ENCODE measurements around the gene NKD2.

DNA sequence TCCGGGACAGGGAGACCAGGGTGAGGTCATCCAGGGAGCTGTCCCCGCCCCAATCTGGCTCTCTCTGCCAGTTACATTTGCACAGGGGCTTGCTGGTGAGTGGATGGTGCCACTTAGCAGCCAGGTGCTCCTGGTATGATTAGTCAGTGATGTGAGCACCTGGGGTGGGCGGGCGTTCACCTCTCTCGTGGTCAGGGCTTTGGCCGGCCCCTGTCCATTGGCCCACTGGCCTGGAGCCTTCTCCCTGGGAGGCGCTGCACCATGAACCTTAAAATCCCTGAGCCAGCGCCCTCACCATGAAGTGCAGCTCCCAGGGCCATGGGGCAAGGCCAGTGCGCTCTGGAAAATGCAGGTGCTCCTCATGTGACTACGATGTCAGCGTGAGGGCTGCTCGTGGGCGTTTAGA, 2.0 kb downstream of the NKD2 start:
- TF ChIP-seq ZNF23 (CRISPR knock-in tag; IDR thresholded peaks at IDR 0.05) (no peak), POLR2A (conservative IDR thresholded peaks at IDR 0.05) (no peak)

All from K562 (cell line).